LNCAP (cell line): ENCODE results near the gene USP53.

Source experiments
- CTCF ChIP-seq: fragments of 450-650 bp; IDR thresholded peaks from 2 replicates; pipeline ENCODE4 v1.5.1; 2017; ENCODE audit warnings: mild to moderate bottlenecking

The USP53 gene

GRCh38 chr4:119229908-119230687, 17.6 kb downstream of the USP53 start:
- TF ChIP-seq CTCF: no peak

- TF ChIP-seq CTCF: no peak
Measured at GRCh38 chr4:119231491-119231890, 19.0 kb downstream of the USP53 start.

GRCh38 chr4:119232286-119232685, 19.8 kb downstream of the USP53 start:
- no peak for TF ChIP-seq CTCF

GRCh38 chr4:119233191-119233590, 20.7 kb downstream of the USP53 start:
- no peak for TF ChIP-seq CTCF

- TF ChIP-seq CTCF: no peak
Measured at GRCh38 chr4:119233750-119234149, 21.2 kb downstream of the USP53 start.

GRCh38 chr4:119237201-119237600, 24.7 kb downstream of the USP53 start:
- TF ChIP-seq CTCF: no peak

- no peak for TF ChIP-seq CTCF
Measured at GRCh38 chr4:119237642-119238041, 25.1 kb downstream of the USP53 start.
